HG03175 (cell line): ENCODE results near the gene TMEM191C.
"Not testable (repeated sequence)": the region's sequence is repeated elsewhere in the genome, so short reads cannot be mapped to it uniquely, and the experiment has no call there.

Source experiments
- ATAC-seq: cut with Tn5 transposase; IDR thresholded peaks from one replicate; pipeline ENCODE4 v1.9.1; 2021; ENCODE audit warnings: mild to moderate bottlenecking, moderate library complexity; ENCODE audit not compliant: unreplicated experiment

TMEM191C gene

GRCh38 chr22:21467337-21468193 is at the start of gene TMEM191C:
Gene TMEM191C (plus strand): TSS chr22:21467387. CDS start chr22:21467460, 73 bp downstream.
- ATAC-seq = peak; percentile 13

DNA sequence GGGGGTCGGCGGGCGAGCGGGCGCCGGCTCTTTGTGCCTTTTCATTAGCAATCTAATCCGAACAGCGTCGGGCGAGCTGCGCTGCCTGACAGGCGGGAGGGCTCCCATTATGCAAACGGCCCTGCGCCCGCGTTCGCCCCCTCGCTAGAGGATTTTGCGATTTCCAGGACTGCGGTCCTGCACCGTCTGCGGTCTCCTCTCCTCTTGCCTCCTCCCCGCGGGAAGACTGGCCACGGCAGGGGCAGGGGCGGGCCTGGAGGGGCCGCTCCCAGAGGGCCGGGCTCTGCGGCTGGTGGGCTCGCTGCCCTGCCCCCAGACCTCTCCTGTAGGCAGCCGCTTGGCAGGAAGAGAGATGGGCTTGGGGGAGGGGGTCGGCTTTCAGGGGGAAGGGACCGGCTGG is 49.3 kb upstream of the TMEM191C start:
- peak; percentile 14 for ATAC-seq

GRCh38 chr22:21418974-21419638 is 48.1 kb upstream of the TMEM191C start:
- ATAC-seq = not testable (repeated sequence)

- not testable (repeated sequence) for ATAC-seq
These were observed 46.9 kb upstream of the TMEM191C start for GRCh38 chr22:21420180-21420763.

GRCh38 chr22:21424084-21424709 is 43.0 kb upstream of the TMEM191C start:
- not testable (repeated sequence) for ATAC-seq

DNA sequence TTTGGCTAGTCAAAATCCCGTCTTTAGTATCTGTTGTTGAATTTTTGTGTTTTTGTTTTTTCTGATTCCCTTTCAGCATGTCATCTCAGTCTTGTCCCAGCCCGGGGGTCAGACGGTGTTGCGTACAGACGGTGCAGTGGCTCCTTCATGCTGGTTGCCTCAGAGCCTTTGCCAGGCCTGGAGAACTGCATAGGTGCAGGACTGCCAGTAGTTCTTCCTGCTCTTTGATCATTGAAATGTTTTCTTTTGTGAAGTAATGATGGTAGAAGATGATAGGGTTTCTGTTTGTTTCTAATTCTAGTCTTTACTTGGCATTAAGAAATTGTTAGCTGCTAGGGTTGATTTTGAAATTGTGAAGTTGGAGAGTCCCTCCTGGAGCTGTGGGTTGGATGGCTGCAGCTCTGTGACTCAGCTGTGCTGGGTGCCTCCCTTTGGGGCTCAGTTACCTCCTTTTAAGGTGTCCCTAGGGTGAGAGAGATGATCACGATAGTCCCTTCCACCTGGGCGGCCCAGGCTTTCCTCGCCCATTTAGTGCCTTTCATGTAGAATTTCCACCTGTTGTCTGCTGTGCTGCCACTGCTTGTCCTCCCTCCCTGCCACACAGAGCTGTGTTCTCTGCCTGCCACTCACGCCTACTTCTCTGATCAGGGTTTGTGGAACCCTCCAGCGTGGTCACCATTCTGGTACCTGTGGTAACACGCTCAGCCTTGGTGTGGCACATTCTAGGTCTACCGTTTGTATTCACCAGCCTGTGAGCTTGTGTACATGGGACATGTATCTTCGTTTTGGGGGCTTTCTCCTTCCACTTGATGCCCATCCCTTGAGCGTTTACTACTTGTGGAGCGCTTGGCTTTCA is 32.6 kb upstream of the TMEM191C start:
- ATAC-seq = not testable (repeated sequence)

DNA sequence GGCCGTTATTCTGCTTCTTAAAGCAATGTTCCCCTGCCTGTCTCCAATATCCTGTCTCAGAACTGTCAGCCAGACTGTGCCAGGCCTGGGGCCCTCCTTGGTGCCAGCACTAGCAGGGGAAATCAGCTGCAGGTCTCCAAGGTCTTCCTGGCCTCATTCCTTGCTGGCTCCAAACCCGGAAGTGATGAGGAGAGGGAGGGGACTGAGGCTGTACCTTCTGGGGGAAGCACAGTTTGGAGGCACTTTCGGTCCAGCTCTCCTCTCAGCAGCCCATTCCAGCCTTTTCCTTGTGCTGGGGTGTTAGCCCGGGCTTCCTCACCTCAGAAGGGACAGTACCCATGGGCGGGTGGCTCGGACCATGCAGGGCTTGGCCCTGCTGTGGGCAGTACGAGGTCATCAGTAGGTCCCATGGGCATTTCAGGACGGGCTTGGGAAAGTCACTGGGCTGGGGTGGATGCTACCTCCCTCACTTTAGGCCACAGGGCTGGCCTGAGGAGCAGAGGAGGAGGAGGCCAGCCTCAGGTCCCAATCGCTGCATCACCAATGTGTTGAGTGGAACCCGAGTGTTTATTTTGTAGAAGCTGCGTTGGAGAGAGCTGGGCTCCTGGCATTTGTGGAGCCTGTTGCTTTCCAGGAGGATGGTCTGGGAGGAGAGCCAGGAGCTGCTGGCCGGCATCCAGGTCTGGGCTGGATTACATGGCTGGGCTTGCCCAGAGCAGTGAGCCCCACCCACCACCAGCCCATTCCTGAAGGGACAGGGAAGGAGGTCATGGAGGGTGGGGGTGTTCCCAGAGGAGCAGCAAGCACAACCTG is 31.0 kb upstream of the TMEM191C start:
- ATAC-seq = not testable (repeated sequence)

DNA sequence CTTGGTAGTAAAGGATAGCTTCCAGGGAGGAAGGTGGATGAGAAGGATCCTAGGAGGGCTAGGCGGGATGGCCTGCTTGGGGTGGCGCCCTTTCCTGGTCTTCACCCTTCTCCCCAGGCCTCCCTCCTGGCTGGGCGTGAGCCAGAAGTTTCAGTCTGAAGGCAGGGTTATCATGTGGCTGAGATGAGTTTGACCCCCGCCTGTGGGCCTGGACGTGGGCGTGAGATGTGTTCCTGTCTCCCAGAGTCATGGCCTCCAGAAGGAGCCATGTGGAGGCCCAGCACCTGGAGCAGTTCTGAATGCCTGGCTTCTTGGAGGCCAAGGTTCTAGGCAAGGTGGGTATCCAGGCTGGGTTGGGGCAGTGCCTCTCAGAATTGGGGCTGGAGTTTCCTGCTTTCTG is 29.2 kb upstream of the TMEM191C start:
- ATAC-seq = not testable (repeated sequence)

GRCh38 chr22:21440018-21440636 is 27.1 kb upstream of the TMEM191C start:
- ATAC-seq = not testable (repeated sequence)

GRCh38 chr22:21440676-21441075 is 26.5 kb upstream of the TMEM191C start:
- not testable (repeated sequence) for ATAC-seq

DNA sequence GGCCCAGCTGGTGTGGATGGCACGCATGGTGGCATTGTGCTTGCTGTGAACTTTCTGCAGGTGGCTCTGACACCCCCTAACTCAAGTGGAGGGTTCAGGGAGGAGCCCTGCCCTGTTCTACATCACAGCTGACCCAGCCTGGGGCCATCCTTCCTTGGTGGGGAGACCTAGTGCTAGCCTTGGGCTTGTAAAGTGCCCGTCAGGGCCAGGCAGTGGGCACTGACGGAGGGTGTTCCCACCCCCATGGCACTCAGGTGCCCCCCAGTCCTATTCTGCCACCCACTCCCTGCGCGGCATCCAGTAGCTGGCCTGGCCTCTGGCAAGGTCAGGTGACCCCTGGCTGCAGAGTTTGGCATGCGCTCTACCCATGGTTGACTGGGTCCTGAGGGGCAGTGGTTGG is 26.0 kb upstream of the TMEM191C start:
- ATAC-seq = not testable (repeated sequence)

GRCh38 chr22:21442123-21442522 is 25.1 kb upstream of the TMEM191C start:
- not testable (repeated sequence) for ATAC-seq

DNA sequence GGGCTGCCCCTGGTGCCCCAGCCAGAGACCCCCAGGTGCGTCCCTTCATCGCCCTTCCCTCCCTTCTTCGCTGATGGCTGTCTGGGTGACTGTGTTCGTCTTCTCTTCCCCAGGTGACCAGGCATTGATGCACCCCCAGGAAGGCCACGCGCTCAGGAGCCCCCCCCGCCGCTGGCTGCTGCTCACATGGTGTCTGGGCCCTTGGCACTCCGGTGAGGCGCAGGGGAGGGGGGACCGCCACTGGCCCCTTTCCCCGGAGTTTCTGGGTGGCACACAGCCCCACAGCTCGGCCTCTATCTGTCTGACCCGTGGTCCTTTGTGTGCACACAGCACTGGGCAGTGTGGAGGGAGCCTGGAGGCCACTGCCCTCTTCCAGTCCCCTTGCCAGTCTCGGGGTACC is 24.5 kb upstream of the TMEM191C start:
- ATAC-seq = not testable (repeated sequence)

GRCh38 chr22:21443057-21443734 is 24.0 kb upstream of the TMEM191C start:
- no peak for ATAC-seq

DNA sequence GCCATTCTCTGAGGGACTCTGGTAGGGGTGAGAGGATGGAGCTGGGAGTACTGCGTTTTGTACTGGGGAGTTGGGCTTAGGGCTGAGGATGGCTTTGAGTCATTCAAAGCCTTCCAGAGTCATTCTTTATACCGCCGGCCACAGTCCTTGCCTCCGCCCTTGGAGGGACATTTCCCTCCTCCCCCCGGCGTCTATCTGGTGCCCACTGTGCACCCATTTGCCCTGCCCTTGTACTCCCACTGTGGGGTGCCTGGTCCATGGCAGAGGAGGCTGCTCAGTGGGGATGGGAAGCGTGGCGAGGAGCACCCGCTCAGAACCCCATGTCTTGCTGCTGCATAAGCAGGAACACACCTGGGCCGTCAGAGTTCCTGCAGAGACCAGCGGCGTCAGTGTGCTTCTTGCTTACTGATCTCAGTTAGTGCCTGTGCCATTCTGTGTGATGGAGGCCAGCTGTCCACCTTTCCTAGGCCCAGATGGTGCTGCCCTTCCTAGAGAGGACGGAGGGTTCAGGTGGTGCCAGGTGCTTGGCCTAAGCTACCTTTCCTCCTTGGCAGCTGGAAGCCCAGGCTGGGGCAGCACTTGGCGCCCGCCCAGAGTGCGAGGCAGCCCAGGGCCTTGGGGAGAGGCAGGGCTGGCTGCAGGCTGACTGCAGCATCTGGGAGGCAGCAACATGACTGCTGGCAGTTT is 23.3 kb upstream of the TMEM191C start:
- no peak for ATAC-seq

DNA sequence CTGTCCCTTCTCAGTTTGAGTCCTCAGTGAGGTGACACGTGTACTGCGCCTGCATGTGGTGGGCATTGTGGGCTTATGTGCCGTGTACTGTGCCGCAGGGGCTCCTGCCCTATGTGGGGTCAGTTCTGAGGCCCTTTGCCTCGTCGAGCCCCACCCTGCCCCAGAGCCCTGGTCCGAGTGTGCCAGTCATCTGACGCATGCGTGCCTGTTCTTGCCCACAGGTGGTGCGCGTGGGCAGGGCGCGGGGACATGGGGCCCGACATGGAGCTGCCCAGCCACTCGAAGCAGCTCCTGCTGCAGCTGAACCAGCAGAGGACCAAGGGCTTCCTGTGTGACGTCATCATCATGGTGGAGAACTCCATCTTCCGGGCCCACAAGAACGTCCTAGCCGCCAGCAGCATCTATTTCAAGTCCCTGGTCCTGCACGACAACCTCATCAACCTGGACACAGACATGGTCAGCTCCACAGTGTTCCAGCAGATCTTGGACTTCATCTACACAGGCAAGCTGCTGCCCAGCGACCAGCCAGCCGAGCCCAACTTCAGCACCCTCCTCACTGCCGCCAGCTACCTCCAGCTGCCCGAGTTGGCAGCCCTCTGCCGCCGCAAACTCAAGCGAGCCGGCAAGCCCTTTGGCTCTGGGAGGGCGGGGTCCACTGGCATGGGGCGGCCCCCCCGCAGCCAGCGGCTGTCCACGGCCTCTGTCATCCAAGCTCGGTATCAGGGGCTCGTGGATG is 22.3 kb upstream of the TMEM191C start:
- no peak for ATAC-seq
